Left renal cortex interstitium (tissue), 4 donors: ENCODE measurements around the gene TUBG2. TPM values are rescaled to one million over a fixed set of nuclear protein-coding genes. Genes with fewer than 3 reads are reported as not detected.

ENCODE experiments used
- DNase-seq, 4 donors: peaks; one replicate each; pipeline ENCODE4 v3.0.0-alpha.2; 2013; ENCODE audit warnings: low read depth in 4 of 4, low spot score in 2 of 4, missing footprints in 1 of 4
- polyA plus RNA-seq, 4 donors: library from polyadenylated mRNA; unstranded; fragments of 120-200 nt; gene quantifications; one replicate each; pipeline ENCODE4 v1.2.1, GENCODE V29; 2013; ENCODE audit not compliant: insufficient read length in 4 of 4

The TUBG2 gene
- polyA plus RNA-seq, 4 donors: 19.4 to 42.2 (median 30.5) TPM

GRCh38 chr17:42675965-42676423, 16.9 kb downstream of the TUBG2 start:
- DNase-seq: no peak

GRCh38 chr17:42676424-42677011, 17.4 kb downstream of the TUBG2 start, which contains the start of gene PLEKHH3:
TSS of gene PLEKHH3 (minus strand) at chr17:42676994. CDS start at chr17:42676563, 431 bp downstream.
- DNase-seq: no peak

- DNase-seq: peak; percentile 95 to 100 (median 99)
Observed at GRCh38 chr17:42677012-42677857, 18.2 kb downstream of the TUBG2 start.

DNA sequence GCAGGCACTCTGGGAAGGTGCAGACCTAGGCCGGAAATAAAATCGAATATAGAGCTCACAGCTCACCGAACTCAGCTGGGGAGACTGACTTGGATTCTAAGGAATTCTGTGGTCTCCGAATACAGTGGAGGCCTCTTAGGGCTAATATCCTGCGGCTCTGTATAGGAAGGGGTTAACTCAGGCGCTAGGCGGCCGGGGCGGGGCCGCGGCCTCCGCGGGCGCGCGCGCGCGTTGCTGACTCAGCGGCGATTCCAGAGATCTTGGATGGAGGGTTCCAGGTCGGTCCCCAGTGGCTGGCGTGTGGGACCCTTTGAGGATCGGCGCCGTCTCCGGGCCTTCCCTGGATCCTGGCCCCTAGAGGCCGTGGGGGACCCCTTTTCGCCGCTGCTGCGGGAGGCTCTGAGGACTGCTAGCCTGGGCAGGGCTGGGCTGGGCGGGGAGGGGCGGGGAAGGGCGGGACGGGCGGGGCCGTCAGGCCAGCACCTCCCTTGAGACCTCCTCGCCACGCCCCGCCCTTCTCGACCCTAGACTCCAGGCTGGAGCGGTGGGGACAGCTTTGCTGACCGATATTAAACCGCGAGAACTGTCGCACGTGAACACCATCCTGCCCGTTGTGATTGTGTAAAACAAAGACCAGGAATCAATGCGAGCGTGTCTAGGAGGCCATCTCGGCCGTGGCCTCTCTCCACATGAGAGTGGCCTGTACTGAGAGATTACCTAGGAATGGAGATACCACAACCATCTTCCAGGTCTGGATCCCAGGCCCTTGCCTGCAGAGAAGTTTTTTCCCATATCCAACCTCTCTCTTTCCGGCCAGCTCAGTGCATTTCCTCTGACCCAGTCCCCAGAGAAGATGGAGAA, 19.1 kb downstream of the TUBG2 start:
- peak in 1 of 4 donors; percentile 51 for DNase-seq

DNA sequence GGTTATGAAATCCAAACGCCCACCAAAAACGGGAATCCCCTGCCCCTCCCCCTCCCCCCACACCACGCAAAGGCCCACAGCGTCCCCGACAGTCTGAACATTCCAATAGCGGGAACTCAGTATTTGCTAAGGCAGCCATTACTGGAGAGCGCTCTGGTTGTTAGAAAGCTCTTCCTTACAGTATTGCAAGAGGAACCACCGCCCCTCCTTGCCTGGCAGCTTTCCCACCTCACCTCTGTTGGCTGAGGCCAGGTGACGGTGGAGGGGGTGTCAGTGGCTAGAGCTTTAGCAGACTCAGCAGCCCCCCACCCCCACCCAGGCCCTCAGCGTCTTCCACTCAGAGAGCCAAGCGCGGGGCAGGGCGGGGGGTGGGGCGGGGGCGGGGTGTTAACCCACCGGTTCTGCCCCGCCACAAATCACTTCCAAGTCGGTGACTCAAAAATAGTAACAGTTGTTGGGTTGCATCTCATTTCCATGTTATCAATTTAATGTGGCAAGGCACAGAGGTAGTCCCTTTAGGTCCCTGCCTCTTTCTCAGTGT, 19.9 kb downstream of the TUBG2 start:
- DNase-seq: no peak

GRCh38 chr17:42679492-42680330, 20.6 kb downstream of the TUBG2 start:
- peak in 1 of 4 donors; percentile 63 for DNase-seq

GRCh38 chr17:42680331-42680808, 21.3 kb downstream of the TUBG2 start:
- no peak for DNase-seq

DNA sequence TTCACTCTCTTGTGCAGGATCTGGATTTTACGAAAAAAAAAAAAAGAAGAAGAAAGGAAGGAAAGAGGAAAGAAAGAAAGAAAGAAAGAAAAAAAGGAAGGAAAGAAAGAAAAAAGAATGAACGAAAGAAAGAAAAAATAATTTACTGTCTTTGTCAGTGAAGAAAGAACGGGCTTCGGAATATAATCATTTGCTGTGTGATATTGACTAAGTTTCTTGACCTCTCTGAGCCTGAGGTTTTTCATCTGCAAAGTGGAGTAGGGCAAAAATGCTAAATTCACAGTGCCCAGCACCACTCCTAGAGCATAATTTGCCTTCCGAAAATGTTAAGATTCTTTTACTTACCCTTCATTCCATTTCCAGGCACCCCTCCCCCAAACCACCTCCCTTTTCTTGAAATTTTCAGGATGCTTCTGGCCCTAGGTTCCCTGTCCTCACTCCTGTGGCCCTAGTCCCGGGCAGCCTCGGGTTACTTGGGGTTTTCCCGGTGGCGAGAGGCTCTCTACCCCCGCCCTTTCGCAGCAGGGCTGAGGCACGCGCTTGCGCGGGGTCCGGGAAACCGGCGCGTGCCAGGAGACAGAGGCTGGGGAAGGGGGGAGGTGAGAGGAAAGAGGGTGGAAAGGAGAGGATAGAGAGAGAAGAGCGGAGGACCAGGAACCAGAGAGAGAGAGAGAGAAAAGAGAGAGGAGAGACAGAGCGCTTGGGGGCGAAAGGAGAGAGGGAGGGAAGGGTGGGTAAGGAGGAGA, 23.1 kb downstream of the TUBG2 start, which contains the start of gene CNTNAP1:
CNTNAP1 (plus strand) TSS at position 556 of the 746 bp plus-strand sequence. CDS start 299 bp downstream, outside the sequence.
- DNase-seq: peak in 1 of 4 donors; percentile 47

DNA sequence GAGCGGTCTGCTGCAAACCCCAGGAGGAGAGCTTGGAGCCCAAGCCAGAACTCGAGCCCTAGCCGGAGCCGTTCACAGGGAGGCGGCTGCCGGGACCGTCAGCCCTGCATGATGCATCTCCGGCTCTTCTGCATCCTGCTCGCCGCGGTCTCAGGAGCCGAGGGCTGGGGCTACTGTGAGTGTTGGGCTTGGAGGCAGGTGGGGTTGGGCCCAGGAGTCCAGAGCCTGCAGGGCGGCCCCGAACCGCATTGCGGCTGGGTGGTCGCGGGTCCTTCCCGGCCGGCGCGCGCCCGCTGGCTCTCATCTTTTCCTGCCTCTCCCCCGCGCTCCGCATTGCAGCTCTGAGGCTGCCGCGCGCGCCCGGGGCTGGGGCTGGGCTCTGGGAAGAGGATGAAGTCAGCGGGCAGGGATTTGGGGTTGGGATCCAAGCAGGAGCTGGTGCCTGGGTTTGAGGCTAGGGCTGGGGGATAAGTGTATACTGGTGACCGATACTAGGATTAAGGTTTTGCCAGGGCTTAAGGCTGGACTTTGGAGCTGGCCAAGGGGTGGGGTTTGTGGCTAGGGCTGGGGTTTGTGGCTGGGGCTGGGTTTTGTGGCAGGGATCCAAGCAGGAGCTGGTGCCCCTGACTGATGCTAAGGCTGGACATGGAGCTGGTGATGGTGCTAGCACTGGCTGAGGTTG, 23.8 kb downstream of the TUBG2 start:
- peak in 1 of 4 donors; percentile 59 for DNase-seq

DNA sequence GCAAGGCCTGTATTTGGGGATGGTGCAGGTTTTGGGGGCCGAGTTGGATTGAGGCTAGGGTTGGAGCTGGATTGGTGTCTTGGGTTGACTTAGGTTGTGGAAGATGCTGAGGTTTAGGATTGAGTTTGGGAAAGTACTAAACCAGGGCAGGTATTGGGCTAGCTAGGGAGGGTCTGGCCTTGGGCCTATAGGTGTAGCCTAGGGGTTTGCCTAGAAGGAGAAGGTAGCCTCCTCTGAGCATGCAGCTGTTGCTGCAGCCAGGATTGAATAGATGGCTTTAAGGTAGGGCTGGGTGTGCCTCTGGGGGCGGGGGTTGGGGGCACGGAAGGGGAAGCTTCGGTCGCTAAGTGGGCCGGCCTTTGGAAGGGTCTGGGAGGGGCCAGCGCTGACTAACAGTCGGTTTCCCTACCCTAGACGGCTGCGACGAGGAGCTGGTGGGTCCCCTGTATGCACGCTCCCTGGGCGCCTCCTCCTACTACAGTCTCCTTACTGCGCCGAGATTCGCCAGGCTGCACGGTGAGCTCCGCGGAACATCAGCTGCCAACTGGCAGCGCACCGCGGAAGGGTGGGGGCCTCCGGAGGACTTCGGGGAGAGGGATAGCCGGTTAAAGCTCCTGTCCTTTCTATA, 24.4 kb downstream of the TUBG2 start:
- DNase-seq: no peak

DNA sequence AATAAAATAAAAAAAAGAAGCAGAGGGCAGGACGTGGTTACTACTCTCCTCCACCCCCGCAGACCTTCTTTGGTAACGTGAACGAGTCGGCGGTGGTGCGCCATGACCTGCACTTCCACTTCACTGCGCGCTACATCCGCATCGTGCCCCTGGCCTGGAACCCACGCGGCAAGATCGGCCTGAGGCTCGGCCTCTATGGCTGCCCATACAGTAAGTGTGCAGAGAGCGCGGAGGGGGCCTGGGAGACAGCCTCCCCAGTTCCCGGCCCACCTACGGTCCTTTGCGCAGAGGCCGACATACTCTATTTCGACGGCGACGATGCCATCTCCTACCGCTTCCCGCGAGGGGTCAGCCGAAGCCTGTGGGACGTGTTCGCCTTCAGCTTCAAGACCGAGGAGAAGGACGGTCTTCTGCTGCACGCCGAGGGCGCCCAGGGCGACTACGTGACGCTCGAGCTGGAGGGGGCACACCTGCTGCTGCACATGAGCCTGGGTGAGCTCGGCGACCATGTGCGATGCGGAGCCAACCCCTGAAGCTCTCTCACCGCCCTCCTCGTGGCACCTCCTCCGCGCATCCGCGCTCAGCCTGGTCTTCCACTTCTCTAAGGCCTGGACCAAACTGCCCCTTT, 26.0 kb downstream of the TUBG2 start:
- no peak for DNase-seq

DNA sequence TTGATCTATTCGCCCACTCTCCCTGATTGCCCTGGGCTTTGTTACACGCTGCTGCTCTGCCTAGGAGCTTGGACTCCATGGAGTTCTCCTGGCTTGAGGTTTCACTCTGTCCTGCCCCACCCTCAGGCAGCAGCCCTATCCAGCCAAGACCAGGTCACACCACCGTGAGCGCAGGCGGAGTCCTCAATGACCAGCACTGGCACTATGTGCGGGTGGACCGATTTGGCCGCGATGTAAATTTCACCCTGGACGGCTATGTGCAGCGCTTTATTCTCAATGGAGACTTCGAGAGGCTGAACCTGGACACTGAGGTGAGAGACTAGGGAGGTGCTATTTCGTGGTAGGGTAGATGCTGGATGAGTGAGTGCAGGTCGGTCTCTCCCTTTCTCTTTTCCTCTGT, 26.7 kb downstream of the TUBG2 start:
- DNase-seq: no peak

GRCh38 chr17:42686520-42687128, 27.5 kb downstream of the TUBG2 start:
- DNase-seq: no peak

- no peak for DNase-seq
Observed at GRCh38 chr17:42687707-42688320, 28.7 kb downstream of the TUBG2 start.

DNA sequence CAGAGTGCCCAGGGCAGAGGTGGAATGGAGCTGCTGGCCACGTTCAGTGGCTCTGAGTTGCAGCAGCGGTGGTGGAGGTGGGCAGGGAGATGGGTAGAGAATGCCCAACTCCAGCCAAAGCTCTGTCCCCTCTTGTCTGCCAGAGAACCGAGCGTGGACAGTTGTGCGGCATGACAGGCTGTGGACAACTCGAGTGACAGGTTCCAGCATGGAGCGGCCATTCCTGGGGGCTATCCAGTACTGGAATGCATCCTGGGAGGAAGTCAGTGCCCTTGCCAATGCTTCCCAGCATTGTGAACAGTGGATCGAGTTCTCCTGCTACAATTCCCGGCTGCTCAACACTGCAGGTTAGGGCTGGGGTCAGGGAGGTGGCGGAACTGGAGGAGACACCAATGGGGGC, 31.5 kb downstream of the TUBG2 start:
- no peak for DNase-seq

DNA sequence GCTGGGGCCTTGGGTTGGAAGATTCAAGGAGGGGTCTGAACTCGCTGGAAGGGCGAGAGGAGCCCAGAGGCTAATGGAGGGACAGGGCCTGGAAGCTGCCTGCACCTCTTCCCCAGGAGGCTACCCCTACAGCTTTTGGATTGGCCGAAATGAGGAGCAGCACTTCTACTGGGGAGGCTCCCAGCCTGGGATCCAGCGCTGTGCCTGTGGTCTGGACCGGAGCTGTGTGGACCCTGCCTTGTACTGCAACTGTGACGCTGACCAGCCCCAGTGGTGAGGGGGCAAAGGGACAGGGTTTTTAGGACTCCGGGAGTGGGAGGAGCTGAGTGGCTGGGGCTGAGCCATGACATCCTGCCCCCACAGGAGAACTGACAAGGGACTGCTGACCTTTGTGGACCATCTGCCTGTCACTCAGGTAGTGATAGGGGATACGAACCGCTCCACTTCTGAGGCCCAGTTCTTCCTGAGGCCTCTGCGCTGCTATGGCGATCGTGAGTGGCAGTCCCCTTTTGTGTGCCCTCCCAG, 32.0 kb downstream of the TUBG2 start:
- DNase-seq: no peak
